ENCODE data around the gene RPS21.

Gene RPS21

DNA sequence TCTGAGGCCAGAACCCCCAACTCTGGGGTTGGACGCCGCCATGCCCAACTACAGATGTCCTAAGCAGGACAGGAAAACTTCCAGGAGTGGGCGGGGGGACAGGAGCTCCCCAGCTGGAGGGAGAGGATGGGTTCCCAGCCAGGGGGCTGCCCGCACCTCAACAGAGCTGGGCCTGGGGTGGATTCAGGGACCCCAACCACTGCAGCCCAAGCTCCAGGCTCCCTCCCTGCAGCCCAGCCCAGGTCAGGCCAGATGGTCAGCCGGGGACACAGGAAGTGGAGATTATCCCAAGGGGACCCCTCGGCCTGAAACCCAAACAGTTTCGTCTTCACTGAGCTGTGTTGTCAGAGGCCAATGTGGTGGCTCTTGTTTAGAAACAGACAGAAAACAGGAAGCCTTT, 29.2 kb upstream of the RPS21 start:
- ATAC-seq (ENCODE audit: low read depth) (no peak), DNase-seq (ENCODE audit: low spot score in 2 of 2) (no peak)
- peaks cover 6% of the 10 kb centered on the region for H3K4me1 Mint-ChIP-seq
- no peaks in the 10 kb centered on the region for H3K9me3 Mint-ChIP-seq
- no peak overlapping the region for H3K27ac Mint-ChIP-seq
- no peak overlapping the region for H3K4me3 Mint-ChIP-seq
- H3K36me3 Mint-ChIP-seq: peaks cover 1% of the 10 kb centered on the region
- H3K27me3 Mint-ChIP-seq: no peaks in the 10 kb centered on the region

DNA sequence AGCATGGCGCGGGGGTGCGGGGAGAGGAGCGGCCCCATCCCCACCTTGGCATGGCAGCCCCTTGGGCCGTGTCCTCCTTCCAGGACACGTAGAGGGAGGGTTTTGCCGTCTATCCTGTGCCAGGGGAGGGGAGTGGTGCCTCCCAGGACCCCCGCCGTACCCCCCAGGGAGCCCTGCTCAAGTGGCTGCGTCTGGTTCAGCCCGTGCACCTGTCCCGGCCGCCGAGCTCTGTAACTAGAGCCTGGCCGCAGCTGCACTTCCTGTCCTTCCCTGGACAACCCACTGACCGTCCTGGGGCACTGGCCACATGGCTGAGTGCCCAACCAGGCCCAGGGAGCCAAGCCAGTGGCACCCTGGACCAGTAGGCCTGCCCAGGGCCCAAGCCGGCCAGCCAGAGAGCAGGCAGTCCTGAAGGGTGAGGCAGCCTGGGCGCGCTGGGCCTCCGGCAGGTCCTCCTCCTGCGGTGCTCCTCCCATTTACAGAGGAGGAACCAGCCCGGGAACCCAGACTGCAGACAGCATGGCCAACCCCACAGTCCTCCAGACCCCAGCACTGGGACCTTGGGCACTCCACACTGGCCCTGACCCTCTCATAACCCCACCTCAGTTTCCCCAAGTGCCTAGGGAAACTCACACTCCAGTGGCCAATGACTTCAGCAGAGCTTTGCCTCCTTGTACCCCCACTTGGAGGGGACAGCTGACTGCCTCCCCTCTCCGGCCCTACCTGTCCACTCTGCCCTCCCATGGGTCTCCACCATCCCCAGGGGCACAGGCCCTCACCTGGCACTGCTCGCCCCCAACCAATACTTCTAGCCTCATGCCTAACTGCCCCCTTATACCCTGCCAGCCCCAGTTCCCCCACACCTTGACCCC, 28.5 kb upstream of the RPS21 start:
- ATAC-seq (ENCODE audit: low read depth) (no peak), DNase-seq (ENCODE audit: low spot score in 2 of 2) (no peak)
- no peaks in the 10 kb centered on the region for H3K27me3 Mint-ChIP-seq
- H3K4me1 Mint-ChIP-seq: peaks cover 7% of the 10 kb centered on the region
- H3K27ac Mint-ChIP-seq: no peak overlapping the region
- no peaks in the 10 kb centered on the region for H3K9me3 Mint-ChIP-seq
- H3K36me3 Mint-ChIP-seq: peaks cover 1% of the 10 kb centered on the region
- no peak overlapping the region for H3K4me3 Mint-ChIP-seq

DNA sequence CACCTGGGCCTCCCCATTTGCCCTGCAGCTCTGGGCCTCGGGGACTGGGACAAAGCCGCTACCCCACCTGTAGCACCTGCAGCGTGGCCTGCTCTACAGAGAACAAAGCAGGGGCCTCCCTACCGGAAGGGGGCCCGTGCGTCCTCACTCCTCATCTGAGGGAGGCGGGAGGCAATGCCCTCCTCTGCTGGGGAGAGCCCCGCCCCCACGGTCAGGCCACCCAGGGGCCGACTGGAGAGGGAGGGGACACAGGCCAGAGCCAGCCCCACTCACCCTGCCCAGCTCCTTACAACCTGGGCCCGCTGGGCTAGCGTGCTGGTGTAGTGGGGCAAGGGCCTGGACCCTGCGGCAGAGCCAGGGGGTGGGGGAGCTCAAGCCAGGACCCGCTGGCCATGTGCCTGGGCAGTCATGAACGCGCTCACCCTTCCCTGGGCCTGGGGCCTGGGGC, 27.8 kb upstream of the RPS21 start:
- no peak for DNase-seq (ENCODE audit: low spot score in 2 of 2)
- Mint-ChIP-seq H3K9me3 (no peaks in the 10 kb centered on the region), H3K4me1 (peaks cover 9% of the 10 kb centered on the region), H3K27me3 (no peaks in the 10 kb centered on the region), H3K27ac (no peak overlapping the region), H3K4me3 (no peak overlapping the region), H3K36me3 (peaks cover 1% of the 10 kb centered on the region)
- ATAC-seq (ENCODE audit: low read depth): no peak

DNA sequence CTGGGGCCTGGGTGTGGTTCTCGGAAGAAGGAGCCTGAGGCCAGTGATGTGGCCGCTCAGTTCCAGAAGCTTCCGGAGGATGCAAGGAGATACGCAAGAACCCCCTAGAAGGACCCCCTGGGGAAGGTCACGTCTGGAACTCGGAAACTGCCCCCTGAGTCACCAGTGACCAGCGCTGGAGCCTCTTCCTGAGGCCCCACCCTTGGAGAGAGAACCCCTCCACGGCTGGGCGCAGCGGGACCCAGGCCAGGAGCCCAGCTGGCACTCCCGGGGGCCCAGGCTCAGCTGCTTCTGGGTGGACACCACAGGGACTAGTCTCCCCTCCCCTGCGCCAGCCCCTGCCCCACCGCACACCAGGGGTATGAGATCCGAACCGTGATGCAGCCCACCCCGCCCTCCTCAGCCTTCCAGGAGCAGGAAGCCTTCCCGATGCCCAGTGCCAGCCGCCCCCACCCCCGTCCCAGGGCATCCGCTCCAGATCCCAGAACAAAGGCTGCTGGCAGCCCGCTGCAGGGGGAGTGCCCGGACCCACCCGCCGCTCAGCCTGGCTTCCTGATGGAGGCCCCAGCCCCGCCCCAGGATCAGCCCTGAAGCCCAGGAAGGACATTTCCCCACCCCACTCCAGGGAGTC, 27.3 kb upstream of the RPS21 start:
- Mint-ChIP-seq H3K9me3 (no peaks in the 10 kb centered on the region), H3K27me3 (no peaks in the 10 kb centered on the region), H3K4me1 (peaks cover 10% of the 10 kb centered on the region), H3K4me3 (no peak overlapping the region), H3K36me3 (peaks cover 1% of the 10 kb centered on the region), H3K27ac (no peak overlapping the region)
- no peak for ATAC-seq (ENCODE audit: low read depth)
- no peak for DNase-seq (ENCODE audit: low spot score in 2 of 2)

DNA sequence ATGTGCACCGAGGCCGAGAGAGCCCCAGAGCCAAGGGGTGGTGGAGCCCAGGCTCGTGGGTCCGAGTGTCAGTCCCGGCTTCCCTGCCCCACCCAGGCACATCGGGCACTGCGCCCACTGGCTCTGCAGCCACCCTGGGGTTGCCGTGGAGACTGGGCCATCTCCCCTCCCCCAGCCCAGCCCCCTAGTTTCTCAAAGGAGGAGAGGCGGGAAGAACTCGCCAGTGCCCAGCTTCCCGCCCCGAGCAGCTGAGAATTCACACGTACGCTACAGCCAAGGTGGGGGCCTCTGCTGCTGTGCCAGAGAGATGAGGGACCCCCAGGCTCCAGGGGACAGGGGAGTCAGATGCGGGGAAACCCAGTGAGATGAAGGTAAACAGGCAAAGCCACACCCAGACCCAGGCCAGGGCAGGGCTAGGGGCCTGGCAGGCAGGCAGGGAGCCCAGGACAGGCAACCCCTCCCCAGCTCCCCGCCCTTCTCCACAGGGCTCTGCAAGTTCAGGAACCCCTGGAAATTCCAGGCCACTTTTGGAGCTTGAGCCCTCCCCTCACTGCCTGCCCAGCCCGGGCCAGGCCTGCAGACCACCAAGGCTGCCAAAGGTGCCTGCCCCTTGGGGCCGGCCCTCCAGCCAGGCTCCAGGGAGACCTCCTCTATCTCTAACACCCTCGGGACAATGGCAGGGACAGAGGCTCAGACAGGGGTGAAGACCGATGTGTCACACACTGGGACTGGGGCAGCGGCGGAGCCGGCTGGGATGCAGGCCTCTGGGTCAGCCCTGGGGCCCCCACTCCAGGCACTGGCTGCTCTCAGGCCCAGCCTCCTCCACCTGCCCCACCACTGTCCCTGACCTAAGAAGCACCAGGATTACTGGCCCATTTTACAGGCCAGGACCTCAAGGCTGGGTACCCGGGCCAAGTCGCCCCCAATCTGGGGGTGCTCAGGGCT, 25.8 kb upstream of the RPS21 start:
- H3K27ac Mint-ChIP-seq: no peak overlapping the region
- no peak overlapping the region for H3K4me3 Mint-ChIP-seq
- no peaks in the 10 kb centered on the region for H3K9me3 Mint-ChIP-seq
- ATAC-seq (ENCODE audit: low read depth) (no peak), DNase-seq (ENCODE audit: low spot score in 2 of 2) (no peak)
- H3K4me1 Mint-ChIP-seq: peaks cover 13% of the 10 kb centered on the region
- H3K36me3 Mint-ChIP-seq: peaks cover 1% of the 10 kb centered on the region
- no peaks in the 10 kb centered on the region for H3K27me3 Mint-ChIP-seq

DNA sequence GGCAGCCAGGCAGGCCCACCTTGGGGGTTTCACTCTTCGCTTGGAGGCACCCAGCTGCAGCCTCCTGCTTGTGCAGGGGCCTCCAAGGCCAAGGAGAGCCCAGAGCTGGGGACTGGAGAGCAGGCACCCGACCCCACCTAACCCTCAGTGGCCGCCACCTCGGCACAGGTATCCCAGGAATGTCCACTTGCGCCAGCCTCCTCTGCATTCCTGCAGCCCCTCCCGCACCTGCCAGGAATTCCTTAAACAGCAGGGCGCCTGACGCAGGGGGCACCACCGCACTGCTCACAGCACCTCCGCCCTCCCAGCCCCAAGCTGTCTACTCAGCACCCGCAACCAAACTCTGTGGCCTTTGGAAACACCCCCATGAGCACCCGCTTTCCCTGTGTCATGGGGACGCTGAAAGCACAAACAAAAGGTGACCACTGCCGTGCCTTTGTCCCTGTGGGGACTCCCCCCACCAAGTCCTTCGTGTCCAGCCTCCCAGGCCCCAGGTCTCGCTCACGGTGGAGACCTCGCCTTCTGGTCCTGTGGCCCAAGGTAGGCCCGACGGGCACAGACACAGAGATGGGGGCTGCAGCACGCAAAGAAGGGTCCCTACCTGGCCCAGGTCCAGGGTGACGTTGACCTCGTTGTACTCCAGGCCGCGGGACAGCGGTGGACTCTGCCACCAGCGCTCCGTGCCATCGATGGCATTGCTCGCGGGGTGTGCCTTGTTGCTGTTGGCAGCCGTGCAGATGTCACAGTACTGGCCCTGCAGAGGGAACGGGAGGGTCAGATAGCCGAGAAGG, 24.9 kb upstream of the RPS21 start:
- Mint-ChIP-seq H3K27ac (no peak overlapping the region), H3K4me1 (peaks cover 13% of the 10 kb centered on the region), H3K4me3 (no peak overlapping the region), H3K27me3 (no peaks in the 10 kb centered on the region), H3K36me3 (peaks cover 1% of the 10 kb centered on the region), H3K9me3 (no peaks in the 10 kb centered on the region)
- no peak for DNase-seq (ENCODE audit: low spot score in 2 of 2)
- no peak for ATAC-seq (ENCODE audit: low read depth)

DNA sequence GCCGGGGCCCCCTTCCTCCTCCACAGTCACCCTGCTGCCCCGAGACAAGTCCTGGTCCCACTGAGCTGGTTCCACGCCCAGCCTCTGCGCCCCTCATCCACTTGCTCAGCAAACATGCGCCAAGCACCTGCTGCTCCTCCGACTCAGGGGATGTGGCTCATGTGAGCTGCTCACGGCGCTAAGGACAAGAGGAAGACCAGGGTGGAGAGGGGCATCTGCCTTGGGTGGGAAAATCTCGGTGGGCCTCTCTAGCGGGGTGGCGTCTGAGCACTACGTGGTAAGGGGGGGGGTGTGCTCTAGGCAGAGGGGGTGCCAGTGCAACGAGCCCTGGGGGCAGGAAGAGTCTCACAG, 24.3 kb upstream of the RPS21 start:
- Mint-ChIP-seq H3K27me3 (no peaks in the 10 kb centered on the region), H3K9me3 (no peaks in the 10 kb centered on the region)

DNA sequence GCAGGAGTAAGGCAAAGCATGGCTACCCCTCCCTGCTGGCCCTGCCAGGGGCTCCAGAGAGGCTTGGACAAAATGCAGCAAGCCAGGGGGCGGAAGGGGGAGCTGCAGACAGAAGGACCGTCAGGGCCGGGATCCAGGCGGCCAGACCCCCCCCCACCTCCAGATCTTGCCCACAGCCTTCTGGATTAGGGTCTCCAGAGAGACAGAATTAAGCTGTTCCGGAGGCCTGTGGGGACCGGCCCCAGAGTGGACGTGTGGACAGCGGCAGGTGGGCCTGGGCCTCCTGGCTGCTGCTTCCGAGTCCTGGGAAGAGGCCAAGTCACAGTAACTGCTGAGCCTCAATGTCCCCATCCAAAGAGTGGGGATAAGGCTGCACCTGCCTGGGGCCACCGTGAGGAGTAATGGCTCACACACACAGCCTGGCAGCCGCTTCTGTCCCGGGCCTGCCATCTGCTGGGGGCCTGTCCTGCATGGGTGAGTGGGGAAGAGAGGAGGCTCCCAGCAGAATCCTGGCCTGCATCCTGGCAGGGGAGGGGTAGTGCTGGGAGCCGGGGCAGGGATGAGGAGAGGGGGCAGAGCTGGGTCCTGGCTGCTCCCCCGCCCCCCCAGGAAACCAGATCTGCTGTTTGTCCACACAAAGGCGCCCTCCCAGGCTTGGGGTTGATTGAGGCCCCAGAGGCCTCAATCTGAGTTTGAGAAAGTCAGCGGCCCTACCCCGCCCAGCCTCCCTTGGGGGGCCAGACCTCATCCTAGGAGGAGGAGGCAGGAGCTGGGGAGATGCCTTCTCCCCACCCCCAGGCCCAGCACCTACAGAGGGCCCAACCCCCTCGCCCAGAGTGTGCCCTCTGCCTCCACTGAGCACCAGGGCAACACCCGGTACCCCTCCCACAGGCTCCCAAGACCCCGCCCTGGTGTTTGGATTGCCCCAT, 23.6 kb upstream of the RPS21 start:
- Mint-ChIP-seq H3K27me3 (no peaks in the 10 kb centered on the region), H3K4me1 (peaks cover 17% of the 10 kb centered on the region), H3K4me3 (no peak overlapping the region), H3K36me3 (peaks cover 1% of the 10 kb centered on the region), H3K9me3 (no peaks in the 10 kb centered on the region), H3K27ac (no peak overlapping the region)
- ATAC-seq (ENCODE audit: low read depth): no peak
- no peak for DNase-seq (ENCODE audit: low spot score in 2 of 2)

More for the DNA sequence above, 24.3 kb upstream of the RPS21 start:
- Mint-ChIP-seq H3K27ac (no peak overlapping the region), H3K4me3 (no peak overlapping the region), H3K4me1 (peaks cover 14% of the 10 kb centered on the region), H3K36me3 (peaks cover 1% of the 10 kb centered on the region)
- ATAC-seq (ENCODE audit: low read depth): no peak
- no peak for DNase-seq (ENCODE audit: low spot score in 2 of 2)

DNA sequence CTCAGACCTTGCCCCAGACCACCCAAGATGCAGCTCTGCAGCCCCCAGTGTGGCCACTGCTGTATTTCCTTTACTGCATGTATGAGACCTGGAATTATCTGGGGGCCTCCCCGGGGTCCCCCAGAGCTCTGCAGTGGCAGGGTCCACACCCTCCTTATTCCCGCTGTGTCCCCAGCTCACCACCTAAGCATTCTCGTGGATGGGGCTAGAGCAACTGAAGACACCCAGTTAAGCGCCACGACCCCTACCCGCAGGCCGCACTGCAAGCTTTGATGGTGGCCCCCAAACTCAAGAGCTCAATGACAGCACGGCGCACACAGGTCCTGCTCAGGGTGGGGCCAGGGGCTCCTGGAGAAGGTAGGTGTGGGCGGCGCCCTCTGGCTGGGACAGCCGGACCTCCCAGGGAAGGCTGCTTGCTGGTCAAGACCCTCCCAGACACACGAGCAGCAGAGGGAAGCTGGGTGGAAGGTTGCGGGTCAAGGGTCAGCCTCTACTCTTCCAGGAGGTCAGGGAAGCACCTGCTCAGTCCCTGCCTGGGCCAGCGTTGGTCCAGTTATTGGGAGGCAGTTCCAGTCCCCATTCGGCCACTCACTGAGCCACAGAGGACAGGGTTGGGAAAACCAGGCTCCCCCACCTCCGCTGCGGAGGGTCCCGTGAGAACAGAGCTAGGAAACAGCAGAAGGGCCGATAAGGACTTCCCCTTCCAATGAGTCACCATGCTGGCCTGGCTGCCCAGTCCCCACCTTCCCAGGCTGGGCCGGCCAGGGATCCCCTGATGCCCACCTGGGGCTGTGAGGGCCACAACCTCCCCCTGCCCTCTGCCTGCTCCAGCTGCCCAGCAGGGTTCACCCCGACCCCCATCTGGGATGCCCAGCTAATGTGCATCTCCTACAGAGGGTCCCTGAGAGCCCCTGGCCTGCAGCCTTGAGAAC, 22.7 kb upstream of the RPS21 start:
- no peak overlapping the region for H3K4me3 Mint-ChIP-seq

DNA sequence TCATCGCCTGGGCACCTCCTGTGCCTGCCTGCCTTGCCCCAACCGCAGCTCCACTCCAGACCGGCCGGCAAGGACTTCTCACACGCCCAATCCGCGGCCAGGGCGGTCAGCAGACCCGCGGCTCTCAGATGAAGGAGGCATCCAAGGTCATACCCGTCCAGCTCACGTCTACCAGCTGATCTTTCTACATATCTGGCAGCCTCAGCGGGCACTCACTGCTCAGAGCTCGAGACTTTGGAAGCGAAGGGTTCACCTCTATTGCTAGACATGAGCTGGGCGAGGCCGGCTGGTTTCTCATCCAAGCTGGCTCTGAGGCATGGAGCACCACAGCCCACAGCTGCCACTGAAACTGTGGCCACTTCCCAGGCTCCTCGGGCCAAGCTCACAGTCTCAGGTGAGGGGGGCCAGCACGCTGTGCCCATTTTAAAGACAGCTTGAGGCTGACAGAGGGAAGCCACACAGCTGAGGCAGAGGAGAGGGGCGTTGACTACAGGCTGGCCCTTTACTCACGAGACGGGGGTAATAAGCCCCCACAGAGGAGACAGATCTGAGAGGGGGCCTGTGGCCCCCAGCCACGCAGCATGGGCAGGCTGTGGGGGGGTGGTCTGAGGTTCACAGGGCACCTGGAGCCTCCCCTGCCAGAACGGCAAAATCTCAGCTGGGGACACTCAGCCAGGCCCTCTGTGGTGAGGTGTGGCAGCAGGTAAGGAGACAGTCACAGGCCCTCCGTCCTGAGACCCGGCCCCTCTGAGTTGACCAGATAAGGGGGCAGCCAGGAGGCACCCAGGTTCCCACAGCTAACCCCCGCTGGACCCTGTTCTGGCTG, 21.8 kb upstream of the RPS21 start:
- Mint-ChIP-seq H3K27me3 (peaks cover 1% of the 10 kb centered on the region), H3K9me3 (no peaks in the 10 kb centered on the region), H3K27ac (peak overlapping the region; percentile 53), H3K36me3 (no peaks in the 10 kb centered on the region), H3K4me1 (peaks cover 19% of the 10 kb centered on the region), H3K4me3 (peak overlapping the region; percentile 67)
- ATAC-seq (ENCODE audit: low read depth): no peak
- no peak for DNase-seq (ENCODE audit: low spot score in 2 of 2)

More for the DNA sequence above, 22.7 kb upstream of the RPS21 start:
- peaks cover 1% of the 10 kb centered on the region for H3K36me3 Mint-ChIP-seq
- no peaks in the 10 kb centered on the region for H3K9me3 Mint-ChIP-seq
- DNase-seq (ENCODE audit: low spot score in 2 of 2): no peak
- no peak overlapping the region for H3K27ac Mint-ChIP-seq
- H3K27me3 Mint-ChIP-seq: peaks cover 1% of the 10 kb centered on the region
- ATAC-seq (ENCODE audit: low read depth): no peak
- H3K4me1 Mint-ChIP-seq: peaks cover 19% of the 10 kb centered on the region

DNA sequence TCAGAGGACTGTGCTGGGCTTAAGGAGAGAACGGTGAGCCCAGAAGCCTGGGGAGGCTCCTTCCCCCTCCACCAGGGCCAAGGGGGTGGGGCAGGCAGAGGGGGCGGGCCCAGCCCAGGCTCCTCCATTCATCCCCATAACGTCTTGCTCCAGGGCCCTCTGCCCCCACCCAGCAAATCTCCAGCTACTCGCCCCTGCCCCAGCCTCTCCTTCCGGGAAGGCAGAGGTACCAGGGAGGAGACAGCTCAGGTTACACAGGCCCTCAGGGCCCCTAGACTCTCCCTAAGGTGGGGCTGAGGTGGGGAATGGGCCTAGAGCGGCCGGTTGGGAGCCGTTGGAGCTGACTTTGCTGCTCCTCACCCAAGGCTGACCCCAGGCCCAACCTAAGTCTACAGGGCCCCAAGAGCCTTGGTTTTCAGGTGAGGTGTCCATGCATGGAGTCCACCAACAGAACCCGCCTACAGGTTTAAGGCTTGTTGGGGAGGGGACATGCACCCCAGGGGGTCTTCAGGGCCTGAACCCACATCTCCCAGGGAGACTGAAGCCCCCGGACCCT, 21.0 kb upstream of the RPS21 start:
- DNase-seq (ENCODE audit: low spot score in 2 of 2): no peak
- peak overlapping the region; percentile 18 for H3K27ac Mint-ChIP-seq
- H3K27me3 Mint-ChIP-seq: peaks cover 1% of the 10 kb centered on the region
- ATAC-seq (ENCODE audit: low read depth): peak; percentile 39
- peaks cover 19% of the 10 kb centered on the region for H3K4me1 Mint-ChIP-seq
- no peaks in the 10 kb centered on the region for H3K9me3 Mint-ChIP-seq
- H3K36me3 Mint-ChIP-seq: no peaks in the 10 kb centered on the region
- peak overlapping the region; percentile 49 for H3K4me3 Mint-ChIP-seq
